Psoas muscle (tissue), 8 donors: ENCODE measurements around the gene RBM22. TPM values are rescaled to one million over a fixed set of nuclear protein-coding genes. Genes with fewer than 3 reads are reported as not detected.

Experiments
- ATAC-seq, 4 donors: fragments of 200-7000 bp; cut with Tn5 transposase; one replicate each; pipeline ENCODE4 v1.9.1; 2020; ENCODE audit warnings: moderate library complexity in 3 of 4, mild to moderate bottlenecking in 2 of 4
- DNase-seq, 2 donors: peaks; one replicate each; pipeline ENCODE4 v3.0.0-alpha.2; 2020
- H3K27ac ChIP-seq: fragments of 200-600 bp; one replicate; pipeline ENCODE4 v1.8.0; 2022
- H3K27me3 ChIP-seq, 3 donors: fragments of 200-600 bp in 1 of 3; one replicate each; pipeline versions ENCODE4 v1.6.1 to v1.8.0; 2013 to 2022; ENCODE audit warnings: low read length in 2 of 3, mild to moderate bottlenecking in 2 of 3, moderate library complexity in 1 of 3; ENCODE audit not compliant: insufficient read depth in 3 of 3
- H3K36me3 ChIP-seq, 2 donors: fragments of 200-600 bp in 1 of 2; one replicate each; pipeline versions ENCODE4 v1.6.1 to v1.8.0; 2013 to 2022; ENCODE audit warnings: low read depth in 1 of 2, mild to moderate bottlenecking in 1 of 2, moderate library complexity in 1 of 2; ENCODE audit not compliant: insufficient read depth in 1 of 2
- H3K4me1 ChIP-seq: fragments of 200-600 bp; one replicate; pipeline ENCODE4 v1.8.0; 2022
- H3K4me3 ChIP-seq: fragments of 200-600 bp; one replicate; pipeline ENCODE4 v1.8.0; 2022; ENCODE audit warnings: mild to moderate bottlenecking
- H3K9me3 ChIP-seq: fragments of 200-600 bp; one replicate; pipeline ENCODE4 v1.8.0; 2022
- WGBS, 3 donors: extraction: QIAGEN DNeasy Blood & Tissue Kit; methylation state at CpG; one replicate each; pipeline versions ENCODE4 v1.1.6 to v1.1.7; 2013; 5-methylcytosine and 5-hydroxymethylcytosine counted together
- intact Hi-C, 2 donors: fragments of 100-400 bp; cut with DNase I; formaldehyde crosslinking; loops; one replicate each; pipeline versions ENCODE4 v1.11.0 to v1.14.2; 2022
- polyA plus RNA-seq, 3 donors: library from polyadenylated mRNA; stranded (reverse); fragments of 200-250 nt; gene quantifications; one replicate each; pipeline ENCODE4 v1.2.3, GENCODE V29; 2013
- total RNA-seq, 4 donors: library from RNA; stranded (reverse); fragmentation: NEBNext Ultra II Directional in 2 of 4; extraction: Animal tissue kit (Norgen Biotek cat#: 25700) in 2 of 4; gene quantifications; one replicate each; pipeline versions ENCODE4 v1.2.1 to v1.2.4, GENCODE V29; 2021 to 2023
- TF ChIP-seq, protein P1 (sequence below): fragments of 200-600 bp; IDR thresholded peaks from one replicate; pipeline ENCODE4 v1.8.0; 2022; ENCODE audit warnings: antibody characterized with exemption
- donor health status: healthy with polysubstance abuse.
- donor health status: DM: no; HTN: no; CAD: no; lungs with moderate emphysema.
- donor health status: Bipolar disorder and iron deficiency.
- donor health status: healthy.
- donor health status: DM: yes; HTN: yes; CAD: no.
- donor health status: DM: no; HTN: no; CAD: no.
- donor health status: DM: no; HTN: no; CAD: no.
- donor health status: DM: yes; HTN: yes; CAD: no.

Gene RBM22
- total and polyA plus RNA-seq, 7 donors: 17.2 to 29.9 (median 26.0) TPM

DNA sequence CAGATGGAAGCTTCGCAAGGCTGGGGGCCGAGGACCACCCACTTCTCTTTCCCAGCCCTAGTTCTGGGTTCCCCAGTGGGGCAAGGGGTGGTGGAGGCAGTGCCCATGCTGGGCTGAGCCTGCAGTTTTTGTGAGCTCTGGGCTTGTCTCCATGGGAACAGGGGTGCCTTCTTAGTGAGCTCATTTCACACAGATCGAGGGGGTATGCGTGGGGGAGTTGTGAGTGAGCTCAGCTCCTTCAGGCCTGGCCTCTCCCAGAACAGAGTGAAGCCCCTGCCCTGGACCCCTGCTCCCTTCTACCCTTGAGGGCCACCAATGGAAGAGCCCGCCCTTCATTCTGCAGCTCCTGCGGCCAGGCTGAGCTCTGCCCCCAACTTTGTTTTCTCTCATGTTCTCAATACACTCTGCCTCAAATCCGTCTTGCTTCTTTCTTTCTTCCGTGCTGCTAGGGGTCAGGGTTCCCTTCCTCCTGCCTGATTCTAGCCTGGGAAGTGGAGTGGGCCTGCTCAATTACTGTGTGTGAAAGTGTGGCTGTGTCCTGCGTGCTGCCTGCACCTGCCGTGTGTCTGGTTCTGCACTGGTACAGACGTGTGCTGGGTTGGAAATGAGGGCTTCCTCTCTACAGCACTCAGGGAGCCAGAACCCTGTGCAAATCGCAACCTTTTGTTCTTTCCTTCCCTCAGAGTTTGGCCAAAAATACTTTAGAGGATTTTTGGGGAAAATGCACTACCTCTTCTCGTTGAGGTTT is 48.8 kb downstream of the RBM22 start:
- Histone ChIP-seq H3K27me3 (no peaks in the 10 kb centered on the region), H3K27ac (peak overlapping the region; percentile 89), H3K36me3 (peaks cover 0 to 30% of the 10 kb centered on the region in 2 donors), H3K4me3 (no peak overlapping the region), H3K9me3 (no peaks in the 10 kb centered on the region), H3K4me1 (peaks cover 77% of the 10 kb centered on the region)
- DNase-seq (no peak), ATAC-seq (no peak)
- 50 to 69% (median 59%) methylated on average over 13 of the region's 13 CpGs for WGBS, 3 donors
- TF ChIP-seq, protein P1, sequence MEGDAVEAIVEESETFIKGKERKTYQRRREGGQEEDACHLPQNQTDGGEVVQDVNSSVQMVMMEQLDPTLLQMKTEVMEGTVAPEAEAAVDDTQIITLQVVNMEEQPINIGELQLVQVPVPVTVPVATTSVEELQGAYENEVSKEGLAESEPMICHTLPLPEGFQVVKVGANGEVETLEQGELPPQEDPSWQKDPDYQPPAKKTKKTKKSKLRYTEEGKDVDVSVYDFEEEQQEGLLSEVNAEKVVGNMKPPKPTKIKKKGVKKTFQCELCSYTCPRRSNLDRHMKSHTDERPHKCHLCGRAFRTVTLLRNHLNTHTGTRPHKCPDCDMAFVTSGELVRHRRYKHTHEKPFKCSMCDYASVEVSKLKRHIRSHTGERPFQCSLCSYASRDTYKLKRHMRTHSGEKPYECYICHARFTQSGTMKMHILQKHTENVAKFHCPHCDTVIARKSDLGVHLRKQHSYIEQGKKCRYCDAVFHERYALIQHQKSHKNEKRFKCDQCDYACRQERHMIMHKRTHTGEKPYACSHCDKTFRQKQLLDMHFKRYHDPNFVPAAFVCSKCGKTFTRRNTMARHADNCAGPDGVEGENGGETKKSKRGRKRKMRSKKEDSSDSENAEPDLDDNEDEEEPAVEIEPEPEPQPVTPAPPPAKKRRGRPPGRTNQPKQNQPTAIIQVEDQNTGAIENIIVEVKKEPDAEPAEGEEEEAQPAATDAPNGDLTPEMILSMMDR: no peak
- intact Hi-C loops: loop anchor here (5.0 to 10.0 kb wide), 2 partner anchors 65 to 197 kb away; no protein-coding TSS in a partner anchor

DNA sequence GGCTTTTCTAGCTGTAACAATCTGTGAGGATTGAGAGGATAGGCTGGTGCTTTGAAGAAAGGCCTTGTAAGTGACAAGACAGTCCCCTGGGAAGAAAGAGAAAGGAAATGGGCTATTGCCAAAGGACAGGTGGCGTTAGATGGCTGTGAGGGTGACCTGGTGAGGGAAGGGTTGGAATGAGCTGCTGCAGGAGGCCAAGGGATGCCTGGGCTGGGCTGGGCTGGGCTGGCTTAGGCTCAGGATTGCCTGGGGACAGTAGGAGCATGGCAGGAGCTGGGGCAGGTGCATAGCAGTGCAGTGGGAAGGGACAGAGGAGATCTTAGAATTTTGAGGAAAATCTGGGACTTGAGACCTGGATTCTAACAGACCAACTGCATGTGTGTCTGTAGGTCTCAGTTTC is 49.5 kb downstream of the RBM22 start:
- WGBS, 3 donors: 10 to 44% (median 24%) methylated on average over 1 of the region's 1 CpG
- H3K36me3 ChIP-seq: peaks cover 0 to 30% of the 10 kb centered on the region in 2 donors

DNA sequence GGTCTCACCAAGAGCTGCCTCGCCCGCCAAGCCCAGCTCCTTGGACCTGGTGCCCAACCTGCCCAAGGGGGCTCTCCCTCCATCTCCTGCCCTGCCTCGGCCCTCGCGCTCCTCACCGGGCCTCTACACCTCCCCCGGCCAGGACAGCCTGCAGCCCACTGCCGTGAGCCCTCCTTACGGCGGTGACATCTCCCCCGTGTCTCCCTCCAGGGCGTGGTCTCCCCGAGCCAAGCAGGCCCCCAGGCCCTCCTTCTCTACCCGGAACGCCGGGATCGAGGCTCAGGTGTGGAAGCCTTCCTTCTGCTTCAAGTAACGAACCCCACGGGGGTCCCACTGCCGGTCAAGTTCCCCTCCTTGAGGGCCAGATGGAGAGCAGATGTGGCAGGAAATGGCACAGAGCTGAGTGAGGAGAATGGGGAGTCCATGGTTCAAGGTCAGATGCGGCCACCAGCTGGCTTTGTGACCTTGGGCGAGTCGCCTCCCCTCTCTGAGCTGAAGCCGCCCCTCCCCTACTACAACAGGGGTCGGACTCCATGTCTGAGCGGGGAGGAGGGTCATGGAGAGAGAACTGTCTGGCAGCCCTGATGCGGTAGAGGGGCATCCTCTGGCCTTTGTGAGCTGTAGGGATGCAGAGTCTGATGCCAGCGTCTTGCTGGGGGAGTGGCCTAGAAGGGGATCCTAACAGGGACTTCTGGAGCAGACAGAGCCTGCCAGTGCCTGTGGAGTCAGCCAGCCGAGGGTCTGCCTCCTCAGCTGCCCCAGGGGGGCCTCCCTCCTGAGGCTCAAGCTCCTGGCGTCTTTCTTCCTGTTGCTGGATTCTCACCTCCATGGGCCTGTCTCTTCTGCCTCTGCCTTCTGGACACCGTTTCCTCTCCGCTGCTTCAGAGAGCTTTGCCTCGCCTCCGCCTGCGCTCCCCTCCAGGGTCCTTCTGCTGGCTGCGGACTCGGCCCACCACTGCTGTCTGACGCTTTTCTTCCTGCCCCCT is 50.5 kb downstream of the RBM22 start:
- Histone ChIP-seq H3K9me3 (no peaks in the 10 kb centered on the region), H3K27ac (peak overlapping the region; percentile 89), H3K4me3 (no peak overlapping the region), H3K27me3 (no peaks in the 10 kb centered on the region), H3K4me1 (peaks cover 81% of the 10 kb centered on the region), H3K36me3 (peaks cover 0 to 30% of the 10 kb centered on the region in 2 donors)
- intact Hi-C loops: loop anchor here (5.0 to 10.0 kb wide), 2 partner anchors 63 to 196 kb away; no protein-coding TSS in a partner anchor
- ATAC-seq (no peak), DNase-seq (no peak)
- TF ChIP-seq, protein P1: no peak
- 81 to 89% (median 84%) methylated on average over 38 of the region's 38 CpGs for WGBS, 3 donors

More for the DNA sequence above, 49.5 kb downstream of the RBM22 start:
- peaks cover 79% of the 10 kb centered on the region for H3K4me1 ChIP-seq
- peak overlapping the region; percentile 89 for H3K27ac ChIP-seq
- H3K9me3 ChIP-seq: no peaks in the 10 kb centered on the region
- H3K27me3 ChIP-seq: no peaks in the 10 kb centered on the region
- DNase-seq: no peak
- TF ChIP-seq, protein P1: no peak
- ATAC-seq: peak in 2 of 4 donors; percentile 39 to 41
- intact Hi-C loops: loop anchor here (5.0 to 10.0 kb wide), 2 partner anchors 64 to 197 kb away; no protein-coding TSS in a partner anchor
- H3K4me3 ChIP-seq: no peak overlapping the region

DNA sequence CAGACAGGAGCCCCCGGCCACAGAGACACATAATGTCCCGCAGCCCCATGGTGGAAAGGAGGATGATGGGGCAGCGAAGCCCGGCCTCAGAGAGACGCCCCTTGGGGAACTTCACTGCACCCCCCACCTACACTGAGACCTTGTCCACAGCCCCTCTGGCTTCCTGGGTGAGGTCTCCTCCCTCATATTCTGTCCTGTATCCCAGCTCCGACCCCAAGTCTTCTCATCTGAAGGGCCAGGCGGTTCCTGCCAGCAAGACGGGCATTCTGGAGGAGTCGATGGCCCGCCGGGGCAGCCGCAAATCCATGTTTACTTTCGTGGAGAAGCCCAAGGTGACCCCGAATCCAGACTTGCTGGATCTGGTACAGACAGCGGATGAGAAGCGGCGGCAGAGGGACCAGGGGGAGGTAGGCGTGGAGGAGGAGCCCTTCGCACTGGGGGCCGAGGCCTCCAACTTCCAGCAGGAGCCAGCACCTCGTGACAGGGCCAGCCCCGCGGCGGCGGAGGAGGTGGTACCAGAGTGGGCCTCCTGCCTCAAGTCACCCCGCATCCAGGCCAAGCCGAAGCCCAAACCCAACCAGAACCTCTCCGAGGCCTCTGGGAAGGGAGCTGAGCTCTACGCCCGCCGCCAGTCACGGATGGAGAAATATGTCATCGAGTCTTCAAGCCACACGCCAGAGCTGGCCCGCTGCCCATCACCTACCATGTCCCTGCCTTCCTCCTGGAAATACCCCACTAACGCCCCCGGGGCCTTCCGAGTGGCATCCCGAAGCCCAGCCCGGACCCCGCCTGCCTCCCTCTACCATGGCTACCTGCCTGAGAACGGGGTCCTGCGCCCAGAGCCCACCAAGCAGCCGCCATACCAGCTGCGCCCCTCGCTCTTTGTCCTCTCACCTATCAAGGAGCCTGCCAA is 51.5 kb downstream of the RBM22 start:
- Histone ChIP-seq H3K27me3 (no peaks in the 10 kb centered on the region), H3K4me3 (no peak overlapping the region), H3K9me3 (no peaks in the 10 kb centered on the region), H3K36me3 (peaks cover 0 to 30% of the 10 kb centered on the region in 2 donors), H3K27ac (peak overlapping the region; percentile 89), H3K4me1 (peaks cover 89% of the 10 kb centered on the region)
- ATAC-seq: peak in 3 of 4 donors; percentile 2 to 33 (median 4)
- peak; percentile 57 to 85 for DNase-seq
- intact Hi-C loops: loop anchor here (5.0 to 10.0 kb wide), 3 partner anchors 57 to 195 kb away; no protein-coding TSS in a partner anchor
- TF ChIP-seq, protein P1: no peak
- WGBS, 3 donors: 57 to 74% (median 62%) methylated on average over 45 to 46 of the region's 46 CpGs
